ENCODE measurements around the gene ZNRF3.

Gene ZNRF3

DNA sequence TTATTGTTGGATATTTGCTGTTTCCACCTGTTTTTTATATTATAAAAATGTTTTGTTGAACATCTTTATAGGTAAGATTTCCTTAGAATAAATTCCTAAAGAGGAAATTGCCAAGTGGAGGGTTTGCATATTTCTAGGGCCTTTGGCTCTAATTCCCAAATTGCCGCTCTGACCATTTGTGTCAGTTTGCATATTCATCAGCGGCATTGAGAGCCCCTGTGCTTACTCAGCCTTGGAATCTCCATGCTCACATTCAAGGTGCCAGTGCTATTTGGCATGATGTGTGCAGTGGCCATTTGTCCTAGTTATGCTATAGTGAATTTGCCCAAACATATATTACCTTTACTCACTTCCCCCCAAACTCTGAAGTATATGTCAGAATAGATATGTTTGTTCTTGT lies 214.9 kb downstream of the ZNRF3 start:
- no peak for DNase-seq

DNA sequence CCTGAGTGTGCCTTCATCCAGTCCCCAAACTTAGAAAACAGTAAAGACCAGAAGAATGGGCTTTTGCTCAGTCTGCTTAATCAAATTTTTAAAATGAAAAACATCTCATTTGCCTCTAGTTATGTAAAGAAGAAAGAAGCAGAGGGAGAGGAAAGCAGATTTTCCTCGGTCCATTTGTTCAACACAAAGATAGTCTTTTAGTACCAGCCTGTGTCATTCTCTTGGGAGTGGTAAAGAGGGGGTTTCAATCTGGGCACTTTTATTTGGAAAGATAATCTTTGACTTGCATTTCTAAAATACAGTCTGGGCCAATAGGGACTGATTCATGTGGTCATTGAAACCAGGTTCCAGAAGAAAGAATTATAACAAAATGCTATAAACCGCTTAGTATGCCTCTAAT lies 218.9 kb downstream of the ZNRF3 start:
- DNase-seq: no peak

DNA sequence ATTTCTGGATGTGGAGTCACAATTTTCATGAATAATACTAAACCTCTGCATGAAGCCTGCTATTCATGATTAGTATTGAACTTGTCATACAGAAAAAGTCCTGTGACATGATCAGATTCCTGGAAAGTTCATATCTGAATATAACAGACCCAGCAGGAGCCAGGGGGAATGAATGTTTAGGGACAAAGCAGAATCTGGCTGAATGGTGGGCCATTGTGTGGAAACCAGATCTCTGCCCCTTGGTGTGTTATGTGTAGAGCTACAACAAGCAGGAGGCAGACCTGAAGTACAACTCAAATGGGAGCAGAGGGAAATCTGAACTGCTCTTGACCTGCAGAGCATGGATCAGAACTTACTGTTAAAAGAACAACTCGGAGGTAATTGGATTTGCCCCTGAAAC lies 219.7 kb downstream of the ZNRF3 start:
- DNase-seq: no peak

DNA sequence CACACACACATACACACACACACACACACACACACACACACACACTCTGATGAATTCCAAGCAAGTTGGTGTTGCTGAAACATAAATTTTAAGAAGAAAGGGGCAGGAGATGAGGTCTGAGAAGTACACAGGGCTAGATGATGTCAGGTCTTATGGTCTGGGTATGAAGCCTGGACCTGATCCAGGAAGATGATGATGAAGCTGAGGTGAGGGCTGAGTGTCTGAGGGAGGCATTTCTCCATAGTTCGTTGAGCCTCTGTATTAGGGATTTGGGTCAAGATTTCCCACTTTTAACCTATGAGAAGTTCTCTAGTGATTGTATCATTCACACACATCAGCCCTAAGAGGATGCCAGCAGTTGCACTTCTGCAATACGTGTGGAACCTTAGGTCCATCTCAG lies 222.1 kb downstream of the ZNRF3 start:
- DNase-seq: no peak

DNA sequence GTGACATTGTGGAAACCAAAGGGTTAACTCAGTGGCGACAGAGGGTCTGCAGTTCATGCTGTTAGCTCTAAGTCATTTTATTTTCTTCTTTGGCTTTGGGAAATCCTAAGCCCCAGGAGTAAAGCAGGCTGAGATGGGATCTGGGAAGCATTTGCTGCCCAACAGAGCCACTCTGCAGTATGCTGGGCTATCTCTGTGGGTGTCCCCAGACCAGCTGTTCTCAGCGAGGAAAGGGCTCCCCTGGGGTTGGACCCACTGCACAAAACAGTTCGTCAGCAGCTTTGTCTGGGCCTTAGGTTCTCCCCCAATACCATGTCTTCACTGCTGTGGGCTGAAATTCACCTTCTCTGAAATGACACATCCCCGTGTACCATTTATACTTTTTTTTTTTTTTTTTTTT lies 223.5 kb downstream of the ZNRF3 start:
- no peak for DNase-seq

Data from NCI-H1092 treated with DMSO at 0.1 percent for 48 hours (cell line).